GM21390 (cell line): ENCODE results near the gene BTBD7.

Source experiments
- ATAC-seq: cut with Tn5 transposase; IDR thresholded peaks from one replicate; pipeline ENCODE4 v1.9.1; 2021; ENCODE audit not compliant: unreplicated experiment

BTBD7 gene

DNA sequence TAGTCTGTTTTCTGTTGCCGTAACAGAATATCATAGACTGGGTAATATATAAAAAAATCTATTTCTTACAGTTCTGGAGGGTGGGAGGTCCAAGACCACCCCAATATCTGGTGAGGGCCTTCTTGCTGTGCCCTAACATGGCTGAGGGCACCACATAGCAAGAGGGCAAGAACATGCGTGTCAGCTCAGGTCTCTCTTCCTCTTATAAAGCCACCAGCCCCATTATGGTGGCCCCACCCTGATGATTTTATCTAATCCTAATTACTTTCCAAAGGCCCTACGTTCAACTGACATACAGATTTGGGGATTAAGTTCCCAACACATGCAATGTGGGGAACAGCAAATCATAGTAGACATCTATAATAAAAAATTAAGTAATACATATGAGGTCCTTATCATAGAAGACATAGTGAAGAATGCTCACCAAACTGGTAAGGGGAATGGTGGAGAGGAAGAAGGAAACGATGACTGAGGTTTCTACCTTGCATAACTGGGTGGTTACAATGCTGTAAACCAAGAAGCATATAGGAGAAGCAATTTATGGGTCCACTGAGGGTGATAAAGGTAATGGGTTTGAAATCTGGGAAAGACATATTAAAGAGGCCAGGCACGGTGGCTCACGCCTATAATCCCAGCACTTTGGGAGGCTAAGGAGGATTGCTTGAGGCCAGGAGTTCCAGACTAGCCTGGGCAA, 27.0 kb downstream of the BTBD7 start:
- no peak for ATAC-seq

DNA sequence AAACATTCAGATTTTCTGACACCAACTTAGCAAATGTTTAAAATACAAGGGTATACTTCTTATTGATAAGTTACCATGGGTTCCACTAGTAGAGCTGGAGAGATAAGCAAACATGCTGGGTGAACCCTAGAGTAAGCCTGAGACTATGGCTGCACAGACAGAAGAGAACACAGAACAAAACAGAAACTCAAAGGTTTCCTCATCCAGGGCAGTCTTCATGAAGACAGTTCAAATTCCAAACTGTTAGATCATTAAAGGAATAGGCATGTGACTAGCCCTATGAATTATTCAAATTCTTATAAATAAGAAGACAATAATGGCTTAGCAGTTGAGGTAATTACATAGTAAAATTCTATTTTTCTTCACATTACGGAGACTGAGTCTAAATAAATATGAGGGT, 28.1 kb downstream of the BTBD7 start:
- no peak for ATAC-seq

DNA sequence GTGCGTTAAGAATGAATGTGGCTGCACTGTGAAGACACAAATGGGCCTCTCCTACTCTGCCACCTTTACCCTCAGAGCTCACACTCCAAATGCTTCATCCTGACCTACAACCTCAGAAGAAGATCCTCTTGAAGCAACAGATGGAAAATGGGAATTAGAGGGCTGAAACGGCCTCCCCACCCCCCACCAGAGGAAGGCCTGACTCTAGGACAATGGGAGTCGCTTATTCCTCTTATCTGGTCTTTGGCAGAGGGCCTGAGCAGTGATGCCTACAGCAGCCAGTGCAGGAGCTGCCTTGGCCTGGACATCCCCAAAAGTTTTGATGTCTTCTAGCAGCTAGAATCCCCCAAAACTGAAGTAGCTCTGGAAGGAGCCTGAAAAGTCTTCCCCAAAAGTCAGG, 29.2 kb downstream of the BTBD7 start:
- no peak for ATAC-seq

DNA sequence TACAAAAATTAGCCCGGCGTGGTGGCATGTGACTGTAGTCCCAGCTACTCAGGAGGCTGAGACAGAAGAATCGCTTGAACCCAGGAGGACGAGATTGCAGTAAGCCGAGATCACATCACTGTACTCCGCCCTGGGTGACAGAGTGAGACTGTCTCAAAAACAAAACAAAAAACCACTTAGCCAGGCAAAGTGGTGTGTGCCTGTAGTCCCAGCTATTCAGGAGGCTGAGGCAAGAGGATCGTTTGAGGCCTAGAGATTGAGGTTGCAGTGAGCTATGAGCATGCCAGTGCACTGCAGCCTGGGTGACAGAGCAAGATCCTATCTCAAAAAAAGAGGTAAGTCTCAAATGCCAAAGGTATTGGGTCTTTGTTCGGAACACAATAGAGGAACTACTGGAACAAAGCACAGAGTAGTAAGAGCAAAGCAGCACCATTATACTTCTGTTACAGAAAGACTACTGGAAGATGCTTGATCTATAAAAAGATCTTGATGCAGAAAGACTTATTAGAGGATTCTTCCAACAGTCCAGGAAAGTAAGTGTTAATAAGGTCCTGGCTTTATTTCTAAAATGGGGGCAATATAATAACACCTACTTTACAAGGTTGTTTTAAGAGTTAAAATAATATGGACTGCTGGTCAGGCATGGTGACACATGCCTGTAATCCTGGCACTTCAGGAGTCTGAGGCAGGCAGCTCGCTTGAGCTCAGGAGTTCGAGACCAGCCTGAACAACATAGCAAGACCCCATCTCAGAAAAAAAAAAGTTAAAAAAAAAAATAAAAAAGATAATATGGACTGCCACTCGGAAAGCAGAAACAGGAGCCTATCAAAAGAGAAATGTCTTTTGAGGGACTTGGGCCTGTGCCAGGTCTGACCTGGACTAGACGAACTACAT, 29.9 kb downstream of the BTBD7 start:
- ATAC-seq, result no peak

DNA sequence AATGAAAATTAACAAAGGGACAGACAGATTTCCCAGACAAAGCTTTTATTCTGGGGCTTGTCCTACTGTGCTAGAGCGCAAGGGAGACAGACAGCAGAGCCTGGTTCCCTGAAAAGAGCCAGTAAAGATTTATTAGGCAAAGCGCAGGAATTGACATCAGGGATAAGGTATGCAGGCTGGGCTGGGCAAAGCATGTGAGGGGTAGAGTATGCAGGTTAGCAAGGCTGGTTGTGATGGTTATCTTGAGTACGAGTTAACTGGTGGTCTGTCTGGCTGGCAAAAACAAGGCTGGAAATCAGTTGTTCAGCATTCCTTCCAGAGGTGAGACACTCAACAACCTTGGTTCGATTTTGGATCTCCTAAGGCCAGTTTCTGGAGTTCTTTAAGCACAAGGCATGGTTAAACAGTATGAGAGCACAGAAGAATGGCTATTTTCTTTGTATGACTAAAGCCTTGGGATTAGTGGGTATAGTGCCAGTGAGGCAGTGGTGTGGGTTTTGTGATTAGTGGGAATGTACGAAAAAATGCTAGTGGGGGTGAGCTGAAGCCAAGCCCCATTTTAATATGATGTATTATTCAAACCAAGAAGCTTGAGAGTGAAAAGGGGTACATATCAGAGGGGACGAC, 30.9 kb downstream of the BTBD7 start:
- no peak for ATAC-seq

DNA sequence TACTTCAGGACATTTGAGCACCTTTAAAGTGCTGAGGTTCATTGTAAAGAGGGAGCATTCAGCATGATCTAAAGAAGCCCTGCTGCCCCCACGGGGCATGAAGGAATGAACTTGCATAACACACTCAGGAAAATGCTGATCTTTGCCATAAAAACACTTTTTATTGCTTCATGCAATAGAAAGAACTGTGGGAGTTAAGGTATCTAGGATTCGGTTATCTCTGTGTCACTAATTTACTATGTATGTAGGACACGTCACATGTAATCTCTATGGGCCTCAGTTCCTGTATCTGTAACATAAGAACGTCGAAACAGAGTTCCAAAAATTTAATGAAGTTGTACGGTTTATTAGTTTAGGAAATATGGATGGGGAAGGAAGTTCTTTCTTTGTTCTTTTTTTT, 33.0 kb downstream of the BTBD7 start:
- ATAC-seq, result no peak

DNA sequence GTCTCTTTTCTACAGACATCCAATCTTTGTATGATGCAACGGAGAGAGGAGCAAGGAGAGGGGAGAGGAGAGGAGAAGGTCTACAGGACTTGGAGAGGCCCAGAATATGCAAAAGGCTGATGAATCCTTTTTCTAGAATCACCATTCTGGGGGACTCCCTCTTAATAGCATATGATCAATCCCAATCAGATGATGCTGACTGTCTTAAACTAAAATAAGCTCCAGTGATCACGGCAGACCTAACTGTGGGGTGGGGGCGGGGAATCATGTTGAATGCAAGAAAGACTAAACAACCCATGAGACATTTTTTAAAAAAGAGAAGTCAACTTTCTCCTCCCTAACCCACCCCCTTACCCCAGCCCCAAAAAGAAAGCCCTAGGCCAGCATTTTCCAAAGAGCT, 33.4 kb downstream of the BTBD7 start:
- ATAC-seq, result no peak

DNA sequence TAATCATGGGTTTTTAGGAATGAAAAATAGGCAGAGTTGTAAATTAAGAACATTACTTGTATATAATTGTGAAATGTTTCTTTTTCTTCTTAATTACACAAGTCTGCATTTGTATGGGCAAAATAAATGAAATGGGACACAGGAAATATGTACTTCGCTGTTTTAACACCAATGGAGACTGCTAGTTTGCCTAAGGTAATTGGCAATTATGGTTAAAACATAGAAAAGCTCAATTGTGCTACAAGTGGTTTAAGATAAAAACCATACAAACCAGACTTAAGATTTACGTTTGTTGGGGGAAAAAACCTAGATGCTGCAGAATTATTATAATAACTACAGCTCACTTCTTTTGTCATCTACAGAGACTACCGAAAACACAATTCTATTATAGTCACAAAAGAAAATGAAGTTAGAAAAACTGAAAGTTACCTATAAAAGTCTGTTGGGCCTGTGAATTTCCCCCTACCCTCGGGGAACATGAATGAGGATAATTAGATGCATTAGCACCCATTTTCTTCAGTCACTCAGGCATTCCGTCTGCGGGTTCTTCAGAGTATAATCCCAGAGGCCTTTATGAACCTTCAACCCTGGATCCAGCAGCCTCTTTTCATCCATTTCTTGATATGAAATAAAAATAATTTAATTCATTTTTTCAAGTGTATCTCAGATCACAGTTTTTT, 37.2 kb downstream of the BTBD7 start:
- ATAC-seq, result no peak

DNA sequence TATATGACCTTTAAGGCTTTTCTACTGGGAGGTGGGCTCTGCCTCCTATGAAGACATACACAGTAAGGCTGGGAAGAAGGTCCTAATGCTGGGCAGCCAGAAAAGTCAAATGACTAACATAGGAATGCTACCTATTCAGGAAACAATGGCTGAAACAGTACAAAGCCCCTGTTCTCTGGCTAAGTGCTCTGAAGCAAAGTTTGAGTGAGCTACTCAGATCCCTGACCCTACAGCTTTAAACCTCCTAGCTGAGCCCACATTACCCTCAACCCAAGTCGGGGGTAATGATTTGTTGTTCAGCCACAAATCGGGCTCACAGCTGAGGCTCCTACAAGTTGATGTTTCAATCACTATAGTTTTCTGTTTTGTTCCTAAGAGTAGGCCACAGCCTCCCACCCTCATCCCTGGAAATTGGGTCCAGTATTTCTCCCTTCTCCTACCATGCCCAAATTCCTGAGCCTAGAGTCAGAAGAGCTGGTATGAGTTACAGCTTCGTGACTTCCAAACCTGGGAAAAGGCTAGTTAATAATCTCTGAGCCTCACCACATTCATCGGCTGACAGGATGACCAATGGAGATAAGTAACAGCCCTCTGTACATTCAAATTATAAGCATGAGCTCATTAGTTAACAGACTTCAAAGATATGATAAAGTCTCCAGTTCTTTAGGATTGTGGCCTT, 46.5 kb downstream of the BTBD7 start:
- ATAC-seq, result no peak

DNA sequence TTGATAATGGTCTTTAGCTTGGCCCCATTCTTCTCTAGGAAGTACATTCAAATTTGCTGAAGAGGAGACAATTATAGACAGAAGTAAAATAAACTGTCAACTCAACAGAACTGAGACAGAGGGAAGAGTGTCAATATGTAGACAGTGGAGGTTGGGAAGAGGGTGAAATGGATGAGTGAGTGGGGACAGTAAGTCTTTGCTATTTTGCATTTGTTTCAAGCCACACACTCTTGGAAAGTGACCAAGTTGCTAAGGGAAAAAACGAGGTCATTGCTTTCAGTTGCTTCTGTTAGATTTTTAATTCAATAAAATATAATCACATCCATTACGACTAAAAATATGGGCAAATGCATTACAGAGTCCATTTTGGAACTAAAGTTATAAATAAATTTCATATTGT, 47.8 kb downstream of the BTBD7 start:
- ATAC-seq, result no peak

DNA sequence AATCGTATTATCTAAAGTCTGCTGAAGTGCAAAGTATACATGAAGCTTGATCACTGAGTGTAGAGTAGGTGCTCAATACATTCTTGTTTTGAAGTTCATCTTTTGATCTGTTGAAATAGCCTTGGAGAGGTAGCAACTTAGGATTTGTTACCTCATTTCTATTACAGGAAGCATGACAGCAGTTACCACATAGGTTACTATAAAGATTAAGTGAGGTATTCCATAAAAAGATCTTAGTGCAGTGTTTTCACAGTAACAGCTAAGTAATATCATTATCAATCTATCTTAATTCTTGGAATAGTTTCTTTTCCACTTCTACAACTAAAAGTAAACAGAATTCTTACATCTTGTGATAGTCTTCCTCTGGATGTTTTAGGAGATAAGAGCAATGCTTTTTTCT, 50.9 kb downstream of the BTBD7 start:
- ATAC-seq, result no peak

DNA sequence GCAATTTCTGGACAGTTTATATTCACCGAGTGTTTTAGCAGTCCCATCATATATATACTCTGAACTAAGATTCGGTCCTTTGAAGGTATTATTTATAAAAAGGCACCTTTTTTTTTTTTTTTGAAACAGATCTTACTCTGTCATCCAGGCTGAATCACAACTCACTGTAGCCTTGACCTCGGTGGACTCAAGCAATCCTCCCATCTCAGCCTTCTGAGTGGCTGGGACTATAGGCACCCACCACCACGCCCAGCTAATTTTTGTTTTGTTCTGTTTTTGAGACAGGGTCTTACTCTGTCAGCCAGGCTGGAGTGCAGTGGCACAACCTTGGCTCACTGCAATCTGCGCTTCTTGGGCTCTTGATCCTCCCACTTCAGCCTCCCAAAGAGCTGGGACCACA, 52.1 kb downstream of the BTBD7 start:
- no peak for ATAC-seq

DNA sequence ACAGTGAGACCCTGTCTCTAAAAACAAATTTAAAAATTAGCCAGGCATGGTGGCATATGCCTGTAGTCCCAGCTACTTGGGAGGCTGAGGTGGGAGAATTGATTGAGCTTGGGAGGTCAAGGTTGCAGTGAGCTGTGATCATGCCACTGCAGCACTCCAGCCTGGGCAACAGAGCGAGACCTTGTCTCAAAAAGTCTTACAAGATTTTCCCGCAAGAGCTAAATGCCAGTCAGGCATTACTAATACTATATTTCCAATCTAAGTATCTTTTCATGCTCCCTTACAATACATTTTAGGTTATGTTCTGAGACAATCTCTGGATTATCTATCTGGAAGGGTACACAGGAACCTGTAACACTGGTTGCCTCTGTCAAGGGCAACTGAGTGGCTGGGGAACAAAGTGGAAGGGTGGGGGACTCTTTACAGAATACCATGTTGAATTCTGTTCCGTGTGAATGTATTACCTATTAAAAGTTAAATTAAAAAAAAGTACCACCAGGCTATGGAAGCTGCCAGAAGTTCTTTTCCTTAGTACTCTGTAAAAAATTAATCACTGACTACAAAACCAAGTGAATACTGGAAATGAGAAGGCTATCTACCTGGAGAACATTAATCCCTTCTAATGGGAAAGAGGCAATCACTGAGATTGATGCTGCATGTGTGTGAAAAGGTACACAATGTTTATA, 56.7 kb downstream of the BTBD7 start:
- no peak for ATAC-seq

DNA sequence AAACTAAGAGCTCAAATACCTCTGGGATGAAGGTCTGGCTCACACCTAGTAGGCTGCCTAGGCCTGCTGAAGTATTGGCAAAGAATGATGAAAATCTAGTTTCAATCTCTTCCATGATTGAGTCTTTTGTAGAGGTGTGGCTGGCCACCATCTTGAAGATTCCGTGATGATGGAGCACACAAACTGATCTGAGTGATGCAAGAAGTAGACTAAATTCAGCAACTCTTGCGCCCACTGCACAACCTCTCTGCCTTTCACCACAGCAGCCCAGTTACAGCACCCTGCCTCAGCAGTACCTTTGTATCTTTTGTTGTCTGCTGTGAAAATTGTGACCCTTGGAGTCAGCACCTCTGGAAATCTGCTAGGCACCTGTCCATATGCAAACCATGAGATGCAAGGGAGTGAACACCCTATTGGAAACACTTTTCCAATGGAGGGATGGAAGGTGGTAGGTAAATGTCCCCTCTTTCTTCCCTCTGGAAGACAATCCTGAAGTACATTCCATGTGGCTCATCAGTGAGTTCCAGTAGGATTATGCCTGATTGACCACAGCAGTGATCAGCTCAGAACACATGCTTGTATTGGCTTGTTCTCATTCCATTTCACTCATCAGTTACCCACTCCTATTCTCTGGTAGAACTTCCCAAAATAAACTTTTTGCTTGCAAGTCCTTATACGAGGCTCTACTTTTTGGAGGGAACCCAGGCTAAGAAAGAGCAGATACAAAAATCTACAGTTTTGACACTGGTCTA, 58.6 kb downstream of the BTBD7 start:
- ATAC-seq, result no peak

DNA sequence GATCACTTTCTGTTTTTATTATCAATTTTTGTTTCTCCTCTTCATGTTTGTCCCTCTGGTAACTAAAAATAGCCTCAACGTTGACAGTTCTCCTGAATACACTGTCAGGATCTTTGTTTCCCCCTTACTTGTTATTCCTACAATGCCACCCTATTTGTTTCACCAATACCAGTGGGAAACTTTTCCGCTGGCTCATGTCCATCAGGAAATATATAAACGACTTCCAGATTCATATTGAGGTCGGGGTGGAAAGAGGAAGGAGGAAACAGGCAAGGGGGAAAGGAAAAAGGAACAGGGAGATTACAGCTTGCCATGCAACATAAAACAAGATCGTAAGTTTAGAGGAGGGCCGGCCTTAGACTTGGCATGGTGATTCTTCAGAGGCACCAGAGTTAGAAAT, 61.7 kb downstream of the BTBD7 start:
- ATAC-seq, result no peak

DNA sequence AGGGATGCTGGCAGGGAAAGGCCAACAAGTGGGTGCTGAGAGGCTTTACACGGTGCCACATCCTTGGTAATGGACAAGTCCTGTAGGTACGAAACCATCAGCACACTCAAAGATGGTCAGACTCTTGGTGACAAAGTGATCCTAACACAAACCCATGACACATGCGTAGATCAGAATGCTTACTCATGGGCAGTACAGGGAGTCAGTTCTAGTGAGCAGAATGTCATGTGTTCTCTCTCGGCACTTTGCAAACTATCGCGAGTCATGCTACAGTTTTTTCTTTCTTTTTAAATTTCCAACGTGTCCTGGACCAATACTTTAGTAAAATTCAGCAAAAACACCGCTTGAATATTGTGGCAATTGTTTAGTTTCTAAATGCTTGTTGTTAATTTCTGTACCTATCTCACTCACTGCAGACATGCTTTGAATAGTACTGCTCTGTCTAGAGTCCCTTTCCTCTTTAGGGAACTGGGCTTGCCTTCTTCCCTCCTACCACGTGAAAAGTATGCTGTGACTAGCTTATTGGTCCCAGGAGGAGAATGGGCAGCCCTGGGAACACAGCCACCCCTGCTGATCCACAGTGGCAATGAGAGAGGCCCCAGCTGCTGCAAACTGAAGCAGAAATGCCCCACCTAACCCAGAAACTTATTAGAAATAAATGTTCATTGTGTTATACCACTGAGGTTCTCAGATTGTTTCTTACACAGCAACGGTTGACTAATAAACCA, 63.3 kb downstream of the BTBD7 start:
- no peak for ATAC-seq

DNA sequence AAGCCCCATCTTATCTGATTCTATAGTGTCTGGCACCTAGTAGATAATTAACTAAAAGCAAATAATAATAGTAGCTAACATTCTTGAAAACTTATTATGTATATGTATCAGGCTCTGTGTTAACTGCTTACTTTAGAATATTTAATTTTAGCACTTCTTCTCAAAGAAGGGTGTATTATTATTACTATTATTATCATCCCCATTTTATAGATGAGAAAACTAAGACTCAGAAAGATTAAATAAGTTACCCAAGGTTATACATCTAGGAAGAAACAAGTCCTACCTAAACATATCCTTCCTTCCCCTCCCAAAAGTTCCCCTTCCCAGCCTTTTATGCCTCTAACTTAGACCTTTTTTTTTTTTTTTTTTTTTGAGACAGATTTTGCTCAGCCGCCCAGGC, 64.4 kb downstream of the BTBD7 start:
- ATAC-seq, result no peak

DNA sequence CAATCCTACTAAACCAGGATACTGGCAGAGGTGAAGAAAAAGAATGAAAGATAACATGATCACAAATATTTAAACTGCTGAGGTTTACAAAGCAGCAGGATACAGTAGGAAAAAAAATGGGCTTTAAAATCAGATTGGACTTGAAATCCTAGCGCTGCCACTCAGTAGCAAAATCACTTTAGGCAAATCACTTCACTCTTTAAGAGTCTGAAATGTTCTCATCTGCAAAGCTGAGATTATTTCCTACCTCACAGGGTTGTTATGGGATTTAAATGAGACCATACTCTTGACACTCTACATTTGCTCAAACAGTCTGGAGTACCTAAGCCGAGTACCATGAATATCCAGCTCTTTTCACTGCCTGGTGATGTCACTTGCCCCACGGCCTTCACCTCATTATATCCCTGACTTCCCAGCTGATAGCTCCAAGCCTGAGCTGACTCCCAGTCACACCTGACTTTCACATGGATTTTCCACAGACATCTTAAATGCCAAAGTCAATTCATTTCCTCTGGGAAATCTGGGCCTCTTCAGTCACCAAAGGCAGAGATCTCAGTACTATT, 65.6 kb downstream of the BTBD7 start:
- ATAC-seq, result no peak

DNA sequence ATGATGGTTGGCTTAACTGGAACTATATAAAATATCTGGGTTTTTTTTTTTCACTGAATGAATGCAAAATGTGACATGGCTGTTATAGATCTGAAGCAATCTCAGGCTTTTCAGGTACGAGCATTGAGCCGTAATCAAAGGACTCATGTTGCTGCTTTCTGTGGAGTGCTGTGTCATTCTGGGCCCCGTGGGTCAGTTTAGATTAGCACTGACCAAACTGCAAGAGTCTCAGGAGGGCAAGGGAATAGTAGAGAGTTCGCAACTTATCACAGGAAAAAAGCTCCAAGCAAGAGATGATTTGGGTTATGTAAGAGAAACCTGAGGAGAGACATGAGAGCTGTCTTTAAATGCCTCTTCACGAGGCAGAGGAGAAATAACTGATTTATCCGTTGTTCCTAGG, 66.7 kb downstream of the BTBD7 start:
- no peak for ATAC-seq
